Panc1 (cell line): ENCODE measurements around the gene STX5.

Experiments
- TF ChIP-seq, protein P1 (sequence below): fragments of 450-650 bp; IDR thresholded peaks from 2 replicates; pipeline ENCODE4 v1.5.1; 2017; ENCODE audit warnings: mild to moderate bottlenecking
- TF ChIP-seq, protein P2 (sequence below), 2 experiments: IDR thresholded peaks; 2 replicates each; pipeline ENCODE4 v1.6.1; 2011 to 2012; ENCODE audit warnings: low read depth in 2 of 2, control low read depth in 1 of 2, low read length in 1 of 2, mild to moderate bottlenecking in 1 of 2, moderate library complexity in 1 of 2; ENCODE audit not compliant: insufficient read depth in 1 of 2

DNA sequence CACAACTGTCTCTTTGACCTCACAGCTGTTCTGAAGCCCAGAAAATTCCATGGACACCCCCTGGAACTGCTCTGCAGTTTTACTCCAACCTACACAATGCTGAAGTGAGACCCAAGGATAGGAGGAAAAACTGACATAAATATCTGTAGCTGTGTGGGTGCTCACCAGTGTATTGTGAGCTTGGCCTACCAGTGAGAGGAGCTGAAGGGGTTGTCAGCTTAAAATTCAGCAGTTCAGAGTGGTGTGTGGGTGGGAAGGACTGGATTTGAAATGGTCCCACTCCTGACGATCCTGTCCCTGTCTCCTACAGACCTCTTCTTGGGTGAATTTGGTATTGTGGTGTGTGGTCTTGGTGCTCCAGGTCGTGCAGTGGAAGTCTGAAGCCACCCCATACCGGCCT, 42.3 kb downstream of the STX5 start:
- TF ChIP-seq, protein P1, sequence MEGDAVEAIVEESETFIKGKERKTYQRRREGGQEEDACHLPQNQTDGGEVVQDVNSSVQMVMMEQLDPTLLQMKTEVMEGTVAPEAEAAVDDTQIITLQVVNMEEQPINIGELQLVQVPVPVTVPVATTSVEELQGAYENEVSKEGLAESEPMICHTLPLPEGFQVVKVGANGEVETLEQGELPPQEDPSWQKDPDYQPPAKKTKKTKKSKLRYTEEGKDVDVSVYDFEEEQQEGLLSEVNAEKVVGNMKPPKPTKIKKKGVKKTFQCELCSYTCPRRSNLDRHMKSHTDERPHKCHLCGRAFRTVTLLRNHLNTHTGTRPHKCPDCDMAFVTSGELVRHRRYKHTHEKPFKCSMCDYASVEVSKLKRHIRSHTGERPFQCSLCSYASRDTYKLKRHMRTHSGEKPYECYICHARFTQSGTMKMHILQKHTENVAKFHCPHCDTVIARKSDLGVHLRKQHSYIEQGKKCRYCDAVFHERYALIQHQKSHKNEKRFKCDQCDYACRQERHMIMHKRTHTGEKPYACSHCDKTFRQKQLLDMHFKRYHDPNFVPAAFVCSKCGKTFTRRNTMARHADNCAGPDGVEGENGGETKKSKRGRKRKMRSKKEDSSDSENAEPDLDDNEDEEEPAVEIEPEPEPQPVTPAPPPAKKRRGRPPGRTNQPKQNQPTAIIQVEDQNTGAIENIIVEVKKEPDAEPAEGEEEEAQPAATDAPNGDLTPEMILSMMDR: no peak
- TF ChIP-seq, protein P2, sequence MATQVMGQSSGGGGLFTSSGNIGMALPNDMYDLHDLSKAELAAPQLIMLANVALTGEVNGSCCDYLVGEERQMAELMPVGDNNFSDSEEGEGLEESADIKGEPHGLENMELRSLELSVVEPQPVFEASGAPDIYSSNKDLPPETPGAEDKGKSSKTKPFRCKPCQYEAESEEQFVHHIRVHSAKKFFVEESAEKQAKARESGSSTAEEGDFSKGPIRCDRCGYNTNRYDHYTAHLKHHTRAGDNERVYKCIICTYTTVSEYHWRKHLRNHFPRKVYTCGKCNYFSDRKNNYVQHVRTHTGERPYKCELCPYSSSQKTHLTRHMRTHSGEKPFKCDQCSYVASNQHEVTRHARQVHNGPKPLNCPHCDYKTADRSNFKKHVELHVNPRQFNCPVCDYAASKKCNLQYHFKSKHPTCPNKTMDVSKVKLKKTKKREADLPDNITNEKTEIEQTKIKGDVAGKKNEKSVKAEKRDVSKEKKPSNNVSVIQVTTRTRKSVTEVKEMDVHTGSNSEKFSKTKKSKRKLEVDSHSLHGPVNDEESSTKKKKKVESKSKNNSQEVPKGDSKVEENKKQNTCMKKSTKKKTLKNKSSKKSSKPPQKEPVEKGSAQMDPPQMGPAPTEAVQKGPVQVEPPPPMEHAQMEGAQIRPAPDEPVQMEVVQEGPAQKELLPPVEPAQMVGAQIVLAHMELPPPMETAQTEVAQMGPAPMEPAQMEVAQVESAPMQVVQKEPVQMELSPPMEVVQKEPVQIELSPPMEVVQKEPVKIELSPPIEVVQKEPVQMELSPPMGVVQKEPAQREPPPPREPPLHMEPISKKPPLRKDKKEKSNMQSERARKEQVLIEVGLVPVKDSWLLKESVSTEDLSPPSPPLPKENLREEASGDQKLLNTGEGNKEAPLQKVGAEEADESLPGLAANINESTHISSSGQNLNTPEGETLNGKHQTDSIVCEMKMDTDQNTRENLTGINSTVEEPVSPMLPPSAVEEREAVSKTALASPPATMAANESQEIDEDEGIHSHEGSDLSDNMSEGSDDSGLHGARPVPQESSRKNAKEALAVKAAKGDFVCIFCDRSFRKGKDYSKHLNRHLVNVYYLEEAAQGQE (IDR thresholded peaks at IDR 0.05; ENCODE audit: insufficient read depth in 1 of 2, low read depth in 2 of 2, low read length in 1 of 2): no peak
